Right lobe of liver (tissue), 6 donors: ENCODE measurements around the gene C9orf85. TPM values are rescaled to one million over a fixed set of nuclear protein-coding genes. Genes with fewer than 3 reads are reported as not detected.
A peak's percentile ranks its signal among the peaks of the same experiment; 100 is the strongest.

ENCODE experiments used
- ATAC-seq, 4 donors: fragments of 200-7000 bp; cut with Tn5 transposase; one replicate each; pipeline ENCODE4 v1.9.1; 2020; ENCODE audit warnings: mild to moderate bottlenecking in 4 of 4, moderate library complexity in 4 of 4
- DNase-seq, 3 donors: peaks; one replicate each; pipeline ENCODE4 v3.0.0-alpha.2; 2020
- H3K27ac ChIP-seq, 3 donors: fragments of 200-600 bp; one replicate each; pipeline ENCODE4 v1.8.0; 2022
- H3K27me3 ChIP-seq, 2 donors: fragments of 200-600 bp; one replicate each; pipeline ENCODE4 v1.8.0; 2022
- H3K36me3 ChIP-seq, 4 donors: fragments of 200-600 bp; sonication (generic) in 1 of 4; one replicate each; pipeline versions ENCODE4 v1.5.1 to v1.8.0; 2017 to 2022; ENCODE audit warnings: control low read depth in 1 of 4
- H3K4me1 ChIP-seq, 4 donors: fragments of 200-600 bp; sonication (generic) in 1 of 4; one replicate each; pipeline versions ENCODE4 v1.5.1 to v1.8.0; 2017 to 2022; ENCODE audit warnings: control low read depth in 1 of 4
- H3K4me3 ChIP-seq, 3 donors: fragments of 200-600 bp; one replicate each; pipeline ENCODE4 v1.8.0; 2022
- H3K9me3 ChIP-seq, 4 donors: fragments of 200-600 bp; sonication (generic) in 1 of 4; one replicate each; pipeline versions ENCODE4 v1.5.1 to v1.8.0; 2017 to 2022; ENCODE audit warnings: control low read depth in 1 of 4
- POLR2A ChIP-seq: fragments of 450-650 bp; IDR thresholded peaks from one replicate; pipeline ENCODE4 v1.6.1; 2017; ENCODE audit warnings: antibody characterized with exemption, mild to moderate bottlenecking
- WGBS: methylation state at CpG from one replicate; pipeline ENCODE4 v1.1.6; 2018; ENCODE audit warnings: low coverage, low lambda C conversion rate; ENCODE audit not compliant: insufficient coverage; ENCODE audit errors: missing lambda C conversion rate; 5-methylcytosine and 5-hydroxymethylcytosine counted together
- intact Hi-C, 2 donors: fragments of 100-400 bp; cut with DNase I; formaldehyde crosslinking; loops; one replicate each; pipeline versions ENCODE4 v1.11.2 to v1.14.1; 2022
- total RNA-seq, 6 experiments: library from RNA; depleted of rRNA in 2 of 6; stranded (reverse); fragments of >200 nt in 2 of 6; fragmentation: NEBNext Ultra II Directional in 3 of 6; extraction: Animal tissue kit (Norgen Biotek cat#: 25700) in 3 of 6; gene quantifications; one replicate each; pipeline versions ENCODE4 v1.1.0 to v1.2.4, GENCODE V29; 2016 to 2023
- TF ChIP-seq, protein P1 (sequence below), 4 donors: fragments of 200-600 bp in 3 of 4; fragments of 450-650 bp in 1 of 4; IDR thresholded peaks; one replicate each; pipeline versions ENCODE4 v1.5.1 to v1.8.0; 2016 to 2022; ENCODE audit warnings: antibody characterized with exemption in 4 of 4, mild to moderate bottlenecking in 2 of 4
- donor health status: DM: no; HTN: yes; CAD: no.
- donor health status: DM: no; HTN: no; CAD: no.
- donor health status: DM: no; HTN: no; CAD: no.
- donor health status: DM: no; HTN: yes; CAD: no.
- donor health status: DM: no; HTN: yes; CAD: no.

The C9orf85 gene
- total RNA-seq, 6 experiments from 2014 or later, result 3.8 to 8.6 (median 6.3) TPM

DNA sequence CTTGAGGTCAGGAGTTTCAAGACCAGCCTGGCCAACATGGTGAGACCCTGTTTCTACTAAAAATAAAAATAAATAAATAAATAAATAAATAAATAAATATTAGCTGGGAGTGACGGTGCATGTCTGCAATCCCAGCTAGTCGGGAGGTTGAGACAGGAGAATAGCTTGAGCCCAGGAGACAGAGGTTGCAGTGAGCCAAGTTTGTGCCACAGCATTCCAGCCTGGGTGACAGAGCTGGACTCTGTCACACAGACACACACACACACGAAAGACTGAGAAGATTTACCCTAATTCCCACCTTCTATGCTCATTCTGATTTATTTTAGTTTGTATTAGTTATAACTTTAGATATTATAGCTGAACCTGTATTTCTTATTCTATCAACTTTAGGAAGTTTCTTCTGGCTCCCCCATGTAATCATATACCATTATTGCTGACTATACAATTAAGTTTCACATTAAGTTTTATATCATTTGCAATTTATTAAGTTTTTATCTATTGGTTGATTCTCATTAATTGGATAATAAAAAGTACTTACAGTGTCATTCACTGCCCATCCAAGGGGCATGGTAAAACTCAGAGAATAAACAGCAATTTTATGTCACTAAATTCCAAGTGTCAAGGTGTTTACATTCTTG is 21.3 kb upstream of the C9orf85 start:
- H3K27me3 ChIP-seq, result no peaks in the 10 kb centered on the region
- peak in 3 of 4 donors; percentile 68 to 71 (median 68) for ATAC-seq
- 53% methylated on average over 3 of the region's 3 CpGs for WGBS
- no peak for DNase-seq
- no peaks in the 10 kb centered on the region for H3K9me3 ChIP-seq
- no peak for TF ChIP-seq POLR2A
- TF ChIP-seq, protein P1, sequence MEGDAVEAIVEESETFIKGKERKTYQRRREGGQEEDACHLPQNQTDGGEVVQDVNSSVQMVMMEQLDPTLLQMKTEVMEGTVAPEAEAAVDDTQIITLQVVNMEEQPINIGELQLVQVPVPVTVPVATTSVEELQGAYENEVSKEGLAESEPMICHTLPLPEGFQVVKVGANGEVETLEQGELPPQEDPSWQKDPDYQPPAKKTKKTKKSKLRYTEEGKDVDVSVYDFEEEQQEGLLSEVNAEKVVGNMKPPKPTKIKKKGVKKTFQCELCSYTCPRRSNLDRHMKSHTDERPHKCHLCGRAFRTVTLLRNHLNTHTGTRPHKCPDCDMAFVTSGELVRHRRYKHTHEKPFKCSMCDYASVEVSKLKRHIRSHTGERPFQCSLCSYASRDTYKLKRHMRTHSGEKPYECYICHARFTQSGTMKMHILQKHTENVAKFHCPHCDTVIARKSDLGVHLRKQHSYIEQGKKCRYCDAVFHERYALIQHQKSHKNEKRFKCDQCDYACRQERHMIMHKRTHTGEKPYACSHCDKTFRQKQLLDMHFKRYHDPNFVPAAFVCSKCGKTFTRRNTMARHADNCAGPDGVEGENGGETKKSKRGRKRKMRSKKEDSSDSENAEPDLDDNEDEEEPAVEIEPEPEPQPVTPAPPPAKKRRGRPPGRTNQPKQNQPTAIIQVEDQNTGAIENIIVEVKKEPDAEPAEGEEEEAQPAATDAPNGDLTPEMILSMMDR (IDR thresholded peaks at IDR 0.05), result no peak
- H3K4me1 ChIP-seq, result peaks cover 0 to 23% (median 2%) of the 10 kb centered on the region in 4 donors
- H3K27ac ChIP-seq, result no peak overlapping the region
- no peaks in the 10 kb centered on the region for H3K36me3 ChIP-seq
- H3K4me3 ChIP-seq, result no peak overlapping the region
- intact Hi-C loops, result no loop called here

DNA sequence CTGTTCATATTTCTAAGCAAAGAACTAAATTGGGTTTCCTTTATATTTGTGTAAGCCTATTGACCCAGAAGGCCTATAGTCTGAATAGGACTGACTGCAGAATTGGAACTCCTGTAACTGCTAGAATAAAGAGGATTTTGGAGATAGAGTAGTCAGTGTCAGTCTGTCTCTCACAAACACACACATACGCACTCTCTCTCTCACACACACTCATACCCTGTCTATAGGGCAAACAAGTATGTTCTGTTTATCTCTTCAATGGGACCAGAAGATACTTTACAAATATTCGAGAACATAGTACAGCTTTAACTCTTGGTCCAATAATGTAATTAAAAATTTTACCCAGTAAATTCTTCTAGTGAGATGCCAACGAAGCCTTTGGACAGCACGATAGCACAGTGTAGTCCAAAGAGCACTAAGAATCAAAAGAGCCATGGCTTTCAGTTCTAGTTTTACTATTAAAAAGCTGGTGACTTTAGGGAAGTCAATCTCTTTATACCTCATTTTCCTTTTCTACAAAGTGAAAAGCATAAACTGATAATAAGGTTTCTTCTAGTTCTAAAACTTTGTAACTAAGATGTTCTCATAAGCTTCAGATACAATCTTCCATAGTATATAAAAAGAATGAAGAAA is 19.8 kb upstream of the C9orf85 start:
- intact Hi-C loops, result no loop called here
- WGBS, result 43% methylated on average over 4 of the region's 4 CpGs
- no peak overlapping the region for H3K27ac ChIP-seq
- no peaks in the 10 kb centered on the region for H3K36me3 ChIP-seq
- H3K9me3 ChIP-seq, result no peaks in the 10 kb centered on the region
- DNase-seq, result no peak
- H3K4me3 ChIP-seq, result no peak overlapping the region
- H3K27me3 ChIP-seq, result no peaks in the 10 kb centered on the region
- peak in 3 of 4 donors; percentile 30 to 51 (median 31) for ATAC-seq
- TF ChIP-seq, protein P1 (IDR thresholded peaks at IDR 0.05), result no peak
- no peak for TF ChIP-seq POLR2A
- peaks cover 0 to 34% (median 5%) of the 10 kb centered on the region in 4 donors for H3K4me1 ChIP-seq

DNA sequence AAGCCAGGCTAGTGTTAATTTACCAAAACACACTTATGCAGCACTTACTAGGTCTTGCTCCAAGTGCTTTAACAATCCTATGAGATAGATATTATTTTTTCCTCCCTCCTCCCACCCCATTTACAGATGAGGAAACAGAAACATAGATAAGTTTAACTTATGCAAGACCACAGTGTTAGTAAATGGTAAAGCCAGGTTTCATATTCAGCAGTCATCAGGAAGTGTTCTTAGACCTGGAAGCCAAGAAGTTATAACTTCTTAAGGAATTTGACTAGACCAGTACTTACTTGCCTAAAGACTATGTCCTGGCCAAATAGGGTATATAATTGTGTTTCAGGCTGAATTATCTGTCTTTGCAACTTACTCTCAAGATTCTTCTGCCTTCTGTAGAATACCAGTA is 16.3 kb upstream of the C9orf85 start:
- no peaks in the 10 kb centered on the region for H3K9me3 ChIP-seq
- H3K36me3 ChIP-seq, result no peaks in the 10 kb centered on the region
- DNase-seq (no peak), ATAC-seq (peak in 2 of 4 donors; percentile 33 to 51)
- intact Hi-C loops, result no loop called here
- TF ChIP-seq, protein P1 (IDR thresholded peaks at IDR 0.05), result no peak
- TF ChIP-seq POLR2A, result no peak
- no peak overlapping the region for H3K4me3 ChIP-seq
- H3K27ac ChIP-seq, result no peak overlapping the region
- peaks cover 0 to 25% (median 5%) of the 10 kb centered on the region in 4 donors for H3K4me1 ChIP-seq
- no peaks in the 10 kb centered on the region for H3K27me3 ChIP-seq

DNA sequence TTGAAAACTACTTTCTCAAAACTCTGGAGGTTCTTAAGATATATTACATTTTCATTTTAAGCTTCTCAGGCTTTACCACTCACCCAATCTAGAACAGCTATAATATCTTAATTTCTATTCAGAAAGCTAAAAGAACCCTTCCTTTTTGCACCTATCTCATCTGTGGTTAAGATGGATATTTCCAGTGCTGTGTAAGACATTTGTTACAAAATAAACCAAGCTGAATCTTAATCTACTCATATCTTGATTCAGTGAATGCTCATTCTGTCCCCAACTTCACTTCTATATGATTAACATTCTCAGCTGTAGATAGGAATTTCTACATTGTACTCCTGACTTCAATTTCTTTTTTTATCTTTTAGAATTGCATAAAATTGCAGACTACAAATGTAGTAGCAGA is 15.5 kb upstream of the C9orf85 start:
- no peak for DNase-seq
- TF ChIP-seq POLR2A, result no peak
- TF ChIP-seq, protein P1 (IDR thresholded peaks at IDR 0.05), result no peak
- peaks cover 0 to 20% (median 5%) of the 10 kb centered on the region in 4 donors for H3K4me1 ChIP-seq
- H3K36me3 ChIP-seq, result no peaks in the 10 kb centered on the region
- H3K27me3 ChIP-seq, result no peaks in the 10 kb centered on the region
- H3K9me3 ChIP-seq, result no peaks in the 10 kb centered on the region
- no peak for ATAC-seq
- no peak overlapping the region for H3K4me3 ChIP-seq
- intact Hi-C loops, result no loop called here
- no peak overlapping the region for H3K27ac ChIP-seq
